CD14-positive monocyte (primary cell): ENCODE data around the gene HMMR. TPM values are rescaled to one million over a fixed set of nuclear protein-coding genes. Genes with fewer than 3 reads are reported as not detected.

Experiments used
- DNase-seq, 3 donors: peaks; one replicate each; pipeline ENCODE4 v3.0.0-alpha.2; 2011 to 2022
- H2AFZ ChIP-seq: 2 replicates; pipeline ENCODE4 v1.6.0; 2012; ENCODE audit warnings: mild to moderate bottlenecking, low read depth, low read length, inconsistent platforms; ENCODE audit not compliant: insufficient read depth, poor library complexity, severe bottlenecking
- H3K27ac ChIP-seq, 2 donors: 1 replicate in 1 of 2; 2 replicates in 1 of 2; pipeline ENCODE4 v1.5.1; 2012 to 2013; ENCODE audit warnings: low read length in 2 of 2, control low read depth in 1 of 2, inconsistent platforms in 1 of 2, low read depth in 1 of 2, mild to moderate bottlenecking in 1 of 2
- H3K27me3 ChIP-seq, 2 donors: one replicate each; pipeline versions ENCODE4 v1.6.0 to v1.6.1; 2011 to 2013; ENCODE audit warnings: low read length in 2 of 2; ENCODE audit not compliant: control insufficient read depth in 2 of 2, insufficient read depth in 2 of 2
- H3K36me3 ChIP-seq, 2 donors: replicated peaks in 1 of 2; 1 replicate in 1 of 2; 2 replicates in 1 of 2; pipeline versions ENCODE4 v1.5.1 to v1.6.1; 2012 to 2013; ENCODE audit warnings: low read length in 2 of 2, control low read depth in 1 of 2, inconsistent platforms in 1 of 2, mild to moderate bottlenecking in 1 of 2; ENCODE audit not compliant: insufficient read depth in 2 of 2, control insufficient read depth in 1 of 2
- H3K4me1 ChIP-seq, 2 donors: 1 replicate in 1 of 2; 2 replicates in 1 of 2; pipeline versions ENCODE4 v1.5.1 to v1.6.1; 2012 to 2013; ENCODE audit warnings: low read length in 2 of 2, control low read depth in 1 of 2, inconsistent platforms in 1 of 2, mild to moderate bottlenecking in 1 of 2, moderate library complexity in 1 of 2; ENCODE audit not compliant: insufficient read depth in 2 of 2, control insufficient read depth in 1 of 2
- H3K4me2 ChIP-seq: replicated peaks from 2 replicates; pipeline ENCODE3; 2012; ENCODE audit warnings: low read length, moderate library complexity, mild to moderate bottlenecking; ENCODE audit not compliant: poor library complexity, severe bottlenecking; ENCODE audit errors: extremely low read depth
- H3K4me3 ChIP-seq, 3 experiments: fragments of 200-600 bp in 1 of 3; sonication (generic) in 1 of 3; replicated peaks in 1 of 3; 1 replicate in 2 of 3; 2 replicates in 1 of 3; pipeline ENCODE4 v1.5.1; 2011 to 2013; ENCODE audit warnings: low read length in 3 of 3, mild to moderate bottlenecking in 3 of 3, control low read depth in 2 of 3, low read depth in 2 of 3, inconsistent platforms in 1 of 3, moderate library complexity in 1 of 3
- H3K79me2 ChIP-seq: 2 replicates; pipeline ENCODE4 v1.6.0; 2012; ENCODE audit warnings: mild to moderate bottlenecking, control low read depth, inconsistent platforms, low read length, moderate library complexity; ENCODE audit not compliant: insufficient read depth
- H3K9ac ChIP-seq: 2 replicates; pipeline ENCODE4 v1.6.0; 2017; ENCODE audit warnings: low read length, mild to moderate bottlenecking; ENCODE audit not compliant: insufficient read depth, poor library complexity, severe bottlenecking
- H3K9me3 ChIP-seq, 2 donors: replicated peaks in 1 of 2; 1 replicate in 1 of 2; 2 replicates in 1 of 2; pipeline versions ENCODE4 v1.5.1 to v1.6.1; 2012 to 2013; ENCODE audit warnings: low read length in 2 of 2, control low read depth in 1 of 2; ENCODE audit not compliant: control insufficient read depth in 1 of 2, insufficient read depth in 1 of 2
- H4K20me1 ChIP-seq: 2 replicates; pipeline ENCODE4 v1.6.0; 2012; ENCODE audit warnings: mild to moderate bottlenecking, low read length, control low read depth, moderate library complexity; ENCODE audit not compliant: insufficient read depth
- H3K27ac Mint-ChIP-seq, 7 donors: one replicate each; pipeline ENCODE4 v1.8.0; 2020; ENCODE audit warnings: mild to moderate bottlenecking in 7 of 7, mixed read lengths in 7 of 7, moderate library complexity in 6 of 7, inconsistent platforms in 2 of 7
- H3K27me3 Mint-ChIP-seq, 3 donors: one replicate each; pipeline ENCODE4 v1.8.0; 2021 to 2022; ENCODE audit warnings: low read depth in 3 of 3, mild to moderate bottlenecking in 3 of 3, mixed read lengths in 3 of 3, moderate library complexity in 3 of 3, inconsistent platforms in 1 of 3
- H3K36me3 Mint-ChIP-seq, 2 donors: one replicate each; pipeline ENCODE4 v1.8.0; 2020; ENCODE audit warnings: mixed read lengths in 2 of 2, inconsistent platforms in 1 of 2, mild to moderate bottlenecking in 1 of 2
- H3K4me1 Mint-ChIP-seq: one replicate; pipeline ENCODE4 v1.8.0; 2020; ENCODE audit warnings: mild to moderate bottlenecking, mixed read lengths
- H3K4me3 Mint-ChIP-seq, 2 donors: one replicate each; pipeline ENCODE4 v1.8.0; 2020; ENCODE audit warnings: mild to moderate bottlenecking in 2 of 2, mixed read lengths in 2 of 2, moderate library complexity in 1 of 2
- H3K9me3 Mint-ChIP-seq, 7 donors: one replicate each; pipeline ENCODE4 v1.8.0; 2020 to 2022; ENCODE audit warnings: mixed read lengths in 7 of 7, mild to moderate bottlenecking in 6 of 7, moderate library complexity in 6 of 7, inconsistent platforms in 2 of 7
- WGBS: methylation state at CpG from one replicate; pipeline ENCODE4 v1.1.5; 2013; ENCODE audit warnings: missing lambda C conversion rate; ENCODE audit not compliant: insufficient coverage; 5-methylcytosine and 5-hydroxymethylcytosine counted together
- intact Hi-C, 2 donors: fragments of 100-400 bp; cut with micrococcal nuclease; formaldehyde crosslinking; loops; one replicate each; pipeline versions ENCODE4 v1.15.0 to v1.15.1; 2023
- polyA plus RNA-seq, 3 donors: library from polyadenylated mRNA; depleted of rRNA in 1 of 3; unstranded in 2 of 3; stranded (reverse) in 1 of 3; fragments of 300-500 nt in 2 of 3; fragments of >200 nt in 1 of 3; fragmentation: Illumina TruSeq in 2 of 3; gene quantifications; 1 replicate in 2 of 3; 2 replicates in 1 of 3; pipeline ENCODE4 v1.2.3, GENCODE V29; 2012 to 2021
- TF ChIP-seq, protein P1 (sequence below): fragments of 200-600 bp; IDR thresholded peaks from one replicate; pipeline ENCODE4 v1.8.0; 2022; ENCODE audit warnings: antibody characterized with exemption, mild to moderate bottlenecking

Gene HMMR
- polyA plus RNA-seq, 3 donors: 0.29 TPM; not detected in 2

DNA sequence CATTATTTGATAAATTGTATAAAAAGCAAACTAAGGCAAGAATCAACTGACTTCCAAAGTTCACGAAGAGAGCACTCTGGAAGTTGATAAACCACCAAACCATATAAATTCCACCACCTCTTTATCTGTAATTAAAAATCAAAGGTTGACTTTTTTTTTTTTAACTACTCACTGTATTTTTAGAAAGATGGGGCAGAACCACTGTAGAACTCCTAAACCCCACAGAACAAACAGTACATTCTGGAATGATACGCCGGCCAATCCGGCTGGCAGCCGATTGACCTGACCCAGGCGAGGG lies 23.5 kb upstream of the HMMR start:
- Mint-ChIP-seq H3K4me3 (peak overlapping the region; percentile 85 to 91), H3K9me3 (no peaks in the 10 kb centered on the region), H3K27me3 (no peaks in the 10 kb centered on the region), H3K4me1 (peaks cover 27% of the 10 kb centered on the region), H3K36me3 (peaks cover 6 to 8% of the 10 kb centered on the region in 2 donors), H3K27ac (peak overlapping the region; percentile 76 to 92 (median 89))
- H3K4me1 ChIP-seq: peaks cover 17 to 28% of the 10 kb centered on the region in 2 donors
- H3K4me3 ChIP-seq: peak overlapping the region; percentile 49 to 94 (median 86)
- peak overlapping the region; percentile 68 to 92 for H3K27ac ChIP-seq
- WGBS: no CpG with 5 or more reads among the region's 6 CpGs
- peak overlapping the region; percentile 93 for H3K4me2 ChIP-seq
- intact Hi-C loops: loop anchor here in 1 of 2 donors (2.0 kb wide), 2 partner anchors 24 to 68 kb away; partner anchors contain the start of genes HMMR, MAT2B and NUDCD2
- H3K36me3 ChIP-seq: peaks cover 14 to 20% of the 10 kb centered on the region in 2 donors
- H2AFZ ChIP-seq: peak overlapping the region; percentile 99
- no peak for DNase-seq
- H3K79me2 ChIP-seq: peaks cover 34% of the 10 kb centered on the region
- no peaks in the 10 kb centered on the region for H3K27me3 ChIP-seq
- peaks cover 3% of the 10 kb centered on the region for H4K20me1 ChIP-seq
- H3K9me3 ChIP-seq: no peaks in the 10 kb centered on the region
- peak overlapping the region; percentile 94 for H3K9ac ChIP-seq
- TF ChIP-seq, protein P1, sequence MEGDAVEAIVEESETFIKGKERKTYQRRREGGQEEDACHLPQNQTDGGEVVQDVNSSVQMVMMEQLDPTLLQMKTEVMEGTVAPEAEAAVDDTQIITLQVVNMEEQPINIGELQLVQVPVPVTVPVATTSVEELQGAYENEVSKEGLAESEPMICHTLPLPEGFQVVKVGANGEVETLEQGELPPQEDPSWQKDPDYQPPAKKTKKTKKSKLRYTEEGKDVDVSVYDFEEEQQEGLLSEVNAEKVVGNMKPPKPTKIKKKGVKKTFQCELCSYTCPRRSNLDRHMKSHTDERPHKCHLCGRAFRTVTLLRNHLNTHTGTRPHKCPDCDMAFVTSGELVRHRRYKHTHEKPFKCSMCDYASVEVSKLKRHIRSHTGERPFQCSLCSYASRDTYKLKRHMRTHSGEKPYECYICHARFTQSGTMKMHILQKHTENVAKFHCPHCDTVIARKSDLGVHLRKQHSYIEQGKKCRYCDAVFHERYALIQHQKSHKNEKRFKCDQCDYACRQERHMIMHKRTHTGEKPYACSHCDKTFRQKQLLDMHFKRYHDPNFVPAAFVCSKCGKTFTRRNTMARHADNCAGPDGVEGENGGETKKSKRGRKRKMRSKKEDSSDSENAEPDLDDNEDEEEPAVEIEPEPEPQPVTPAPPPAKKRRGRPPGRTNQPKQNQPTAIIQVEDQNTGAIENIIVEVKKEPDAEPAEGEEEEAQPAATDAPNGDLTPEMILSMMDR: no peak

- H3K4me1 Mint-ChIP-seq: peaks cover 27% of the 10 kb centered on the region
- H4K20me1 ChIP-seq: peaks cover 3% of the 10 kb centered on the region
- intact Hi-C loops: loop anchor here in 1 of 2 donors (2.0 kb wide), 2 partner anchors 23 to 67 kb away; partner anchors contain the start of genes HMMR, MAT2B and NUDCD2
Measured at GRCh38 chr5:163437309-163438182, 22.9 kb upstream of the HMMR start, which contains the start of gene CCNG1. Gene CCNG1 (plus strand): TSS chr5:163437595. CDS start chr5:163439257, 1,662 bp downstream.

More at GRCh38 chr5:163437309-163438182, 22.9 kb upstream of the HMMR start, which contains the start of gene CCNG1:
- DNase-seq: peak; percentile 90 to 95 (median 94)
- peak within 1 kb of the TSS; percentile 68 to 92 for H3K27ac ChIP-seq
- peaks cover 20 to 26% of the 10 kb centered on the region in 2 donors for H3K36me3 ChIP-seq
- Mint-ChIP-seq H3K27me3 (no peaks in the 10 kb centered on the region), H3K4me3 (peak within 1 kb of the TSS; percentile 85 to 91), H3K9me3 (no peaks in the 10 kb centered on the region), H3K36me3 (peaks cover 12 to 14% of the 10 kb centered on the region in 2 donors), H3K27ac (peak within 1 kb of the TSS; percentile 80 to 92 (median 89))
- TF ChIP-seq, protein P1: no peak
- H3K79me2 ChIP-seq: peaks cover 34% of the 10 kb centered on the region
- peaks cover 17 to 28% of the 10 kb centered on the region in 2 donors for H3K4me1 ChIP-seq
- peak within 1 kb of the TSS; percentile 99 for H2AFZ ChIP-seq
- peak within 1 kb of the TSS; percentile 94 for H3K9ac ChIP-seq
- peak within 1 kb of the TSS; percentile 49 to 94 (median 86) for H3K4me3 ChIP-seq
- H3K9me3 ChIP-seq: no peaks in the 10 kb centered on the region
- H3K27me3 ChIP-seq: no peaks in the 10 kb centered on the region
- peak within 1 kb of the TSS; percentile 93 for H3K4me2 ChIP-seq
- under 1% methylated on average over 32 of the region's 51 CpGs for WGBS
